PC-9 (cell line): ENCODE data around the gene BEX3.

Experiments
- CTCF ChIP-seq: fragments of 200-600 bp; sonication (generic); conservative IDR thresholded peaks from 2 replicates; pipeline ENCODE4 v1.6.1; 2017; ENCODE audit warnings: mixed run types, antibody characterized with exemption, mild to moderate bottlenecking, moderate library complexity
- EZH2 ChIP-seq: fragments of 200-600 bp; sonication (generic); IDR thresholded peaks from 2 replicates; pipeline ENCODE4 v1.8.0; 2017; ENCODE audit warnings: antibody characterized with exemption, low read depth

- TF ChIP-seq CTCF, result no peak
- no peak for TF ChIP-seq EZH2
These were observed 24.6 kb downstream of the BEX3 start for GRCh38 chrX:103400931-103401330.
